Right forelimb (tissue), 1 donor: ENCODE results near the gene TMC1.
"Not testable (repeated sequence)": the region's sequence is repeated elsewhere in the genome, so short reads cannot be mapped to it uniquely, and the experiment has no call there.

Source experiments
- DNase-seq: peaks from one replicate; pipeline ENCODE4 v3.0.0-alpha.2; 2018

The TMC1 gene

GRCh38 chr9:72827950-72828731 lies 306.7 kb downstream of the TMC1 start:
- DNase-seq, result no peak

GRCh38 chr9:72834994-72835393 lies 313.6 kb downstream of the TMC1 start:
- DNase-seq, result no peak

GRCh38 chr9:72836790-72837189 lies 315.4 kb downstream of the TMC1 start:
- DNase-seq, result no peak

GRCh38 chr9:72839085-72839484 lies 317.7 kb downstream of the TMC1 start:
- DNase-seq, result no peak

GRCh38 chr9:72843520-72844439 lies 322.4 kb downstream of the TMC1 start:
- no peak for DNase-seq

- DNase-seq, result no peak
These were observed 323.0 kb downstream of the TMC1 start for GRCh38 chr9:72844440-72844768.

- DNase-seq, result not testable (repeated sequence)
These were observed 323.6 kb downstream of the TMC1 start for GRCh38 chr9:72845052-72845451.

- not testable (repeated sequence) for DNase-seq
These were observed 328.8 kb downstream of the TMC1 start for GRCh38 chr9:72850209-72850608.

GRCh38 chr9:72855321-72855720 lies 333.9 kb downstream of the TMC1 start:
- no peak for DNase-seq

- DNase-seq, result no peak
These were observed 334.6 kb downstream of the TMC1 start for GRCh38 chr9:72855890-72856523.

GRCh38 chr9:72856972-72857623 lies 335.7 kb downstream of the TMC1 start:
- DNase-seq, result no peak

- no peak for DNase-seq
These were observed 336.2 kb downstream of the TMC1 start for GRCh38 chr9:72857624-72857996.

GRCh38 chr9:72858089-72858912 lies 336.9 kb downstream of the TMC1 start:
- DNase-seq, result no peak

- not testable (repeated sequence) for DNase-seq
These were observed 341.4 kb downstream of the TMC1 start for GRCh38 chr9:72862788-72863187.

- DNase-seq, result no peak
These were observed 342.2 kb downstream of the TMC1 start for GRCh38 chr9:72863456-72864094.

- no peak for DNase-seq
These were observed 342.9 kb downstream of the TMC1 start for GRCh38 chr9:72864327-72864726.

GRCh38 chr9:72871685-72872084 lies 350.3 kb downstream of the TMC1 start:
- no peak for DNase-seq

GRCh38 chr9:72872718-72873117 lies 351.3 kb downstream of the TMC1 start:
- DNase-seq, result no peak

GRCh38 chr9:72873456-72873855 lies 352.0 kb downstream of the TMC1 start:
- DNase-seq, result no peak

GRCh38 chr9:72874344-72874743 lies 352.9 kb downstream of the TMC1 start:
- no peak for DNase-seq

GRCh38 chr9:72875221-72875620 lies 353.8 kb downstream of the TMC1 start:
- DNase-seq, result no peak

- DNase-seq, result no peak
These were observed 359.4 kb downstream of the TMC1 start for GRCh38 chr9:72880821-72881220.
